GM12878 (cell line): ENCODE measurements around the gene SPART. TPM values are rescaled to one million over a fixed set of nuclear protein-coding genes. Genes with fewer than 3 reads are reported as not detected.
A peak's percentile ranks its signal among the peaks of the same experiment; 100 is the strongest.

Experiments
- ATAC-seq: fragments of 200-7000 bp; cut with Tn5 transposase; 3 replicates; pipeline ENCODE4 v1.9.1; 2020; ENCODE audit warnings: mild to moderate bottlenecking, moderate library complexity
- BruUV-seq: library from RNA; stranded (reverse); fragments of 400-500 nt; replicated peaks from 2 replicates; lab custom pipeline; 2021; lab: Mats Ljungman, UMichigan
- CTCF ChIA-PET: fragments of 300-600 bp; sonication (Branson Sonifier 250); formaldehyde crosslinking; extraction: SDS; loops from one replicate; lab custom pipeline; 2021; ENCODE audit warnings: inconsistent platforms; lab: Yijun Ruan, JAX
- POLR2A ChIA-PET: fragments of 350-600 bp; formaldehyde crosslinking; extraction: SDS; loops from one replicate; lab custom pipeline; 2021; ENCODE audit warnings: inconsistent platforms; lab: Charles Lee
- RAD21 ChIA-PET: fragments of 300-600 bp; sonication (Branson Sonifier 250); formaldehyde crosslinking; loops from one replicate; lab custom pipeline; 2023; ENCODE audit warnings: antibody characterized with exemption; ENCODE audit not compliant: unreplicated experiment; lab: Charles Lee
- SMC1A ChIA-PET: fragments of 300-600 bp; sonication (Branson Sonifier 250); formaldehyde crosslinking; loops from one replicate; lab custom pipeline; 2023; ENCODE audit not compliant: unreplicated experiment, uncharacterized antibody; lab: Charles Lee
- DNase-seq: peaks from one replicate; pipeline ENCODE4 v3.0.0-alpha.2; 2011; ENCODE audit warnings: low read depth, low spot score
- FAIRE-seq: peaks from 3 replicates; lab custom pipeline; 2011; peaks lifted over from hg19 to GRCh38; lab: Jason Lieb, UNC
- H2AFZ ChIP-seq: 2 replicates; pipeline ENCODE4 v1.6.0; 2011; ENCODE audit warnings: low read depth, low read length, control low read depth; ENCODE audit not compliant: control insufficient read depth
- H3K27ac ChIP-seq: 2 replicates; pipeline ENCODE4 v1.5.1; 2011; ENCODE audit warnings: control low read depth; ENCODE audit not compliant: control insufficient read depth, insufficient read depth
- H3K27me3 ChIP-seq, 2 experiments: replicated peaks in 1 of 2; 2 replicates each; pipeline versions ENCODE4 v1.6.0 to v1.6.1; 2011; ENCODE audit warnings: low read length in 1 of 2; ENCODE audit not compliant: control insufficient read depth in 2 of 2, insufficient read depth in 2 of 2
- H3K36me3 ChIP-seq, 2 experiments: 2 replicates each; pipeline ENCODE4 v1.5.1; 2011; ENCODE audit warnings: low read length in 1 of 2; ENCODE audit not compliant: control insufficient read depth in 2 of 2, insufficient read depth in 2 of 2
- H3K4me1 ChIP-seq: 2 replicates; pipeline ENCODE4 v1.6.1; 2011; ENCODE audit warnings: mild to moderate bottlenecking, low read length, moderate library complexity, mixed read lengths; ENCODE audit not compliant: control insufficient read depth, insufficient read depth
- H3K4me2 ChIP-seq: 2 replicates; pipeline ENCODE4 v1.6.0; 2011; ENCODE audit warnings: control low read depth; ENCODE audit not compliant: control insufficient read depth, insufficient read depth
- H3K4me3 ChIP-seq: fragments of 200-600 bp; sonication (generic); 2 replicates; pipeline ENCODE4 v1.5.1; 2016
- H3K79me2 ChIP-seq: 2 replicates; pipeline ENCODE4 v1.6.0; 2011; ENCODE audit warnings: low read length; ENCODE audit not compliant: control insufficient read depth, insufficient read depth
- H3K9ac ChIP-seq: 2 replicates; pipeline ENCODE4 v1.8.0; 2011; ENCODE audit warnings: low read length, control low read depth, mixed read lengths; ENCODE audit not compliant: control insufficient read depth, insufficient read depth
- H3K9me3 ChIP-seq: replicated peaks from 3 replicates; pipeline ENCODE4 v1.5.1; 2011; ENCODE audit warnings: mild to moderate bottlenecking, low read length; ENCODE audit not compliant: control insufficient read depth, insufficient read depth
- H4K20me1 ChIP-seq: 2 replicates; pipeline ENCODE4 v1.6.0; 2011; ENCODE audit not compliant: control insufficient read depth, insufficient read depth
- CREM ChIP-seq: IDR thresholded peaks from 2 replicates; pipeline ENCODE4 v1.6.1; 2014; ENCODE audit warnings: antibody characterized with exemption, low read depth
- JUNB ChIP-seq: IDR thresholded peaks from 2 replicates; pipeline ENCODE4 v1.6.1; 2016; ENCODE audit warnings: antibody characterized with exemption, mild to moderate bottlenecking
- TAF1 ChIP-seq: IDR thresholded peaks from 2 replicates; pipeline ENCODE4 v1.6.1; 2011; ENCODE audit warnings: mild to moderate bottlenecking, low read depth, low read length, borderline replicate concordance
- TCF3 ChIP-seq: IDR thresholded peaks from 2 replicates; pipeline ENCODE4 v1.6.1; 2012; ENCODE audit warnings: low read depth, mild to moderate bottlenecking, low read length, borderline replicate concordance; ENCODE audit not compliant: insufficient read depth
- ZNF217 ChIP-seq: fragments of 450-650 bp; IDR thresholded peaks from 2 replicates; pipeline ENCODE4 v1.6.1; 2017; ENCODE audit warnings: antibody characterized with exemption, mild to moderate bottlenecking
- ZNF384 ChIP-seq: IDR thresholded peaks from 2 replicates; pipeline ENCODE4 v1.6.1; 2012; ENCODE audit warnings: low read depth, mild to moderate bottlenecking, low read length, improper control_type of control experiment, borderline replicate concordance
- WGBS: methylation state at CpG from one replicate; pipeline ENCODE4 v1.1.6; 2016; ENCODE audit warnings: low lambda C conversion rate; ENCODE audit not compliant: insufficient replicate concordance, insufficient coverage; ENCODE audit errors: missing lambda C conversion rate; 5-methylcytosine and 5-hydroxymethylcytosine counted together
- in situ Hi-C: fragments of 300-500 bp; cut with MboI; formaldehyde crosslinking; loops from 9 replicates; pipeline ENCODE4 v1.14.3; 2018; ENCODE audit warnings: mixed read lengths
- intact Hi-C: fragments of 100-400 bp; cut with micrococcal nuclease; formaldehyde crosslinking; loops from one replicate; pipeline ENCODE4 v1.14.2; 2022; ENCODE audit not compliant: unreplicated experiment
- polyA plus RNA-seq, 11 experiments: library from polyadenylated mRNA; depleted of rRNA in 4 of 11; unstranded in 6 of 11; stranded (reverse) in 5 of 11; fragments of >200 nt; fragmentation: Nextera tagmentation in 4 of 11; fragmentation: Illumina TruSeq in 1 of 11; extraction: Ambion mirVana in 4 of 11; extraction: Trizol in 1 of 11; gene quantifications; 1 replicate in 1 of 11; 2 replicates in 10 of 11; pipeline versions ENCODE4 v1.2.1 to v1.2.3, GENCODE V29; 2011 to 2016; ENCODE audit warnings: inconsistent platforms in 2 of 11, missing spikeins in 2 of 11, low read depth in 1 of 11
- total RNA-seq, 4 experiments: library from RNA; depleted of rRNA in 3 of 4; stranded (reverse); fragments of >200 nt in 3 of 4; fragmentation: Illumina TruSeq in 1 of 4; extraction: Trizol in 1 of 4; gene quantifications; 2 replicates each; pipeline versions ENCODE4 v1.2.1 to v1.2.3, GENCODE V29; 2013 to 2021
- TF ChIP-seq, protein P1 (sequence below): IDR thresholded peaks from 2 replicates; pipeline ENCODE4 v1.6.1; 2012; ENCODE audit warnings: low read depth, low read length, improper control_type of control experiment
- TF ChIP-seq, protein P2 (sequence below): IDR thresholded peaks from 2 replicates; pipeline ENCODE4 v1.6.1; 2011; ENCODE audit warnings: borderline replicate concordance, low read depth, mild to moderate bottlenecking, moderate library complexity, low read length; ENCODE audit not compliant: insufficient read depth, poor library complexity, severe bottlenecking

Gene SPART
- total and polyA plus RNA-seq, 10 of the 15 experiments (the other 5 are each of a cell fraction or from before 2014, with no cell fraction given), result 17.6 to 74.6 (median 42.1) TPM

DNA sequence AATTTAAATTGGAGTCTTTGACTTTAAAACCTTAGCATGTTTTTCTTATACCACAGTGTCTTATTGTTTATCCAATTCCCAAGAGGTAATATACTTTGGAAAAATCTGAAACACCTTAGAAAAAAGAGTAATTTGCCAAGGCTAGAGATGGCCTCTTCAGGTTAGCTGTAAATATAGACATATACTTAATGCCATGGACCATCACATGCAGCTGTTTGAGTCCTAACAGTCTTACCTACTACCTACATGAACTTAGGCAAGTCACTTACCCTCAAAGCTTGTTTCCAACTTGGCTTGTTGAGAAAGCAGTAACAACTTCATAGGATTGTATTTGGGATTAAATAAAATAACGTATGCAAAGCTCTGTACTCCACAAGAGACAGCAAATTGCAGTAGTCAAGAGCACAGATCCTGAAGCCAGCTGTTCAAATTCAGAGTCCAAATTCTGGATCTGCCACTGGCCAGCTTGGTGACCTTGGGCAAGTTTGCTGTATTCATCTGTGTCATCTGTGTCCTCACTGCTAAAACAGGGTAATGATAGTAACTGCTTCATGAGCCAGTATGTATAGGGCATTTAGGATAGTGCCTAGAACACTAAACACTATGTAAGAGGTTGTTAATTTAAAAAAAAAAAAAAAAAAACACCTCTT, 13.2 kb upstream of the SPART start (continued):
- TF ChIP-seq, protein P1, sequence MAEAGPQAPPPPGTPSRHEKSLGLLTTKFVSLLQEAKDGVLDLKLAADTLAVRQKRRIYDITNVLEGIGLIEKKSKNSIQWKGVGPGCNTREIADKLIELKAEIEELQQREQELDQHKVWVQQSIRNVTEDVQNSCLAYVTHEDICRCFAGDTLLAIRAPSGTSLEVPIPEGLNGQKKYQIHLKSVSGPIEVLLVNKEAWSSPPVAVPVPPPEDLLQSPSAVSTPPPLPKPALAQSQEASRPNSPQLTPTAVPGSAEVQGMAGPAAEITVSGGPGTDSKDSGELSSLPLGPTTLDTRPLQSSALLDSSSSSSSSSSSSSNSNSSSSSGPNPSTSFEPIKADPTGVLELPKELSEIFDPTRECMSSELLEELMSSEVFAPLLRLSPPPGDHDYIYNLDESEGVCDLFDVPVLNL, result no peak
- TF ChIP-seq TCF3, result no peak
- TF ChIP-seq, protein P2, sequence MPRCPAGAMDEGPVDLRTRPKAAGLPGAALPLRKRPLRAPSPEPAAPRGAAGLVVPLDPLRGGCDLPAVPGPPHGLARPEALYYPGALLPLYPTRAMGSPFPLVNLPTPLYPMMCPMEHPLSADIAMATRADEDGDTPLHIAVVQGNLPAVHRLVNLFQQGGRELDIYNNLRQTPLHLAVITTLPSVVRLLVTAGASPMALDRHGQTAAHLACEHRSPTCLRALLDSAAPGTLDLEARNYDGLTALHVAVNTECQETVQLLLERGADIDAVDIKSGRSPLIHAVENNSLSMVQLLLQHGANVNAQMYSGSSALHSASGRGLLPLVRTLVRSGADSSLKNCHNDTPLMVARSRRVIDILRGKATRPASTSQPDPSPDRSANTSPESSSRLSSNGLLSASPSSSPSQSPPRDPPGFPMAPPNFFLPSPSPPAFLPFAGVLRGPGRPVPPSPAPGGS, result no peak

DNA sequence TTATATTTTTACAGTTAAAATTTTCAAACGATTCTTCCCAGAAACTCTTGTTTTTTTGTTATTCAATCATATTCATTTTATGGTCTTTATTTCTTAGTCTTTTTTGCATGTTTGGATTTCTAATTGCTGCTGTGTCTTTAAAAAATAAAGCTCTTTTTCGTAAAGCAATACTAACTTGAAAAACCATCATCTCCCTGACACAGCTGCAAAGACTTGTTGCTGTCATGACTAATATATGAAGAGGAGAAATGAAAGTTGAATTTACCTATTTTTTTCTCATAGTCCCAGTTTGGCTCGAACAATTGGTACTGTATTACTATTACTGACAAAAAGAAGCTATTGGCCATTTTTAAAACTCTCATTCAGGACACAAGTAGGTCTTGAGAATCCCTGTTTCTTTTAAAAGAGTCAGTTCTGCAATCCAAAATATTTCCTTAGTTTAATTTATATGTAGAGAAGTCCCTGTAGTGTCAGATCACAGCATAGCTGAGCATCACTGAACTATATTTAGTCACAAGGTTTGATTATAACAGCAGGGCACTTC, 12.1 kb upstream of the SPART start:
- TF ChIP-seq JUNB (peak; percentile 39; the same call in 1 of the 2 replicates), CREM (no peak), TAF1 (no peak), ZNF384 (0 out of 2 replicates have a peak, but pooled peaks have one; percentile 11), ZNF217 (peak; percentile 21; the same call in 1 of the 2 replicates)
- in situ Hi-C loops, result no loop called here
- Histone ChIP-seq H4K20me1 (no peaks in the 10 kb centered on the region), H3K9me3 (no peaks in the 10 kb centered on the region), H3K9ac (no peak overlapping the region), H3K4me1 (no peaks in the 10 kb centered on the region), H2AFZ (no peak overlapping the region), H3K27me3 (no peaks in the 10 kb centered on the region), H3K4me3 (no peak overlapping the region), H3K79me2 (no peaks in the 10 kb centered on the region), H3K27ac (no peak overlapping the region), H3K36me3 (no peaks in the 10 kb centered on the region), H3K4me2 (no peak overlapping the region)
- ChIA-PET RAD21 (interaction anchor here (0.6 to 7.3 kb wide), 4 partner anchors 11 to 463 kb away, joined by 3 to 67 read pairs (median 4); partner anchors contain the start of gene SPART), SMC1A (interaction anchor here (0.7 to 6.7 kb wide), 9 partner anchors 8 to 60 kb away, joined by 3 to 30 read pairs (median 8); no protein-coding TSS in a partner anchor), POLR2A (interaction anchor here (0.8 to 1.5 kb wide), 4 partner anchors 13 to 421 kb away, joined by 3 to 4 read pairs (median 3); no protein-coding TSS in a partner anchor), CTCF (interaction anchor here (0.8 to 4.4 kb wide), 6 partner anchors 8 to 75 kb away, joined by 3 to 26 read pairs (median 6); partner anchors contain the start of gene SPART)
- DNase-seq, result no peak
- FAIRE-seq, result no peak
- intact Hi-C loops, result no loop called here
- ATAC-seq, result peak; percentile 45
- 22% methylated on average over 3 of the region's 3 CpGs for WGBS
- BruUV-seq, result no TSS peak
